Neural cell (in vitro differentiated cells): ENCODE data around the gene NEURL3. TPM values are rescaled to one million over a fixed set of nuclear protein-coding genes. Genes with fewer than 3 reads are reported as not detected.

Source experiments
- H2AFZ ChIP-seq: fragments of 200-600, 300-800 bp; sonication (generic), shearing (Covaris generic); 2 replicates; pipeline ENCODE4 v1.6.0; 2014; ENCODE audit warnings: low read depth, mild to moderate bottlenecking, antibody characterized with exemption, low read length, moderate library complexity
- H3F3A ChIP-seq: fragments of 200-600 bp; shearing (Covaris generic); 2 replicates; pipeline ENCODE4 v1.6.1; 2016; ENCODE audit warnings: mild to moderate bottlenecking, moderate library complexity, mixed read lengths, antibody characterized with exemption, low read length; ENCODE audit not compliant: insufficient read depth, poor library complexity, severe bottlenecking
- H3K27ac ChIP-seq: fragments of 200-600, 300-800 bp; sonication (generic), shearing (Covaris generic); 2 replicates; pipeline ENCODE4 v1.5.1; 2014; ENCODE audit warnings: mild to moderate bottlenecking, low read length, moderate library complexity
- H3K27me3 ChIP-seq: fragments of 300-800, 200-600 bp; sonication (generic), shearing (Covaris generic); 2 replicates; pipeline ENCODE4 v1.6.0; 2014; ENCODE audit warnings: mild to moderate bottlenecking, low read depth, low read length, moderate library complexity; ENCODE audit not compliant: insufficient read depth
- H3K36me3 ChIP-seq: fragments of 300-800, 200-600 bp; sonication (generic), shearing (Covaris generic); 2 replicates; pipeline ENCODE4 v1.5.1; 2014; ENCODE audit warnings: mild to moderate bottlenecking, antibody characterized with exemption, low read length, moderate library complexity; ENCODE audit not compliant: insufficient read depth
- H3K4me2 ChIP-seq: fragments of 300-800, 200-600 bp; sonication (generic), shearing (Covaris generic); 2 replicates; pipeline ENCODE4 v1.6.0; 2014; ENCODE audit warnings: mild to moderate bottlenecking, low read length
- H3K4me3 ChIP-seq: fragments of 300-800, 200-600 bp; sonication (generic), shearing (Covaris generic); 2 replicates; pipeline ENCODE4 v1.5.1; 2014; ENCODE audit warnings: mild to moderate bottlenecking, low read length, moderate library complexity
- H3K79me2 ChIP-seq: fragments of 200-600 bp; shearing (Covaris generic); replicated peaks from 2 replicates; pipeline ENCODE4 v1.6.0; 2014; ENCODE audit warnings: mild to moderate bottlenecking, low read length, moderate library complexity; ENCODE audit not compliant: insufficient read depth
- H3K9ac ChIP-seq: fragments of 300-800, 200-600 bp; sonication (generic), shearing (Covaris generic); 2 replicates; pipeline ENCODE4 v1.6.1; 2016; ENCODE audit warnings: mild to moderate bottlenecking, low read length, mixed read lengths
- H3K9me2 ChIP-seq: fragments of 200-600 bp; shearing (Covaris generic); 2 replicates; pipeline ENCODE4 v1.6.1; 2016; ENCODE audit warnings: mild to moderate bottlenecking, low read length, mixed read lengths; ENCODE audit not compliant: insufficient read depth
- H3K9me3 ChIP-seq: fragments of 200-600, 300-800 bp; sonication (generic), shearing (Covaris generic); 2 replicates; pipeline ENCODE4 v1.6.1; 2016; ENCODE audit warnings: mild to moderate bottlenecking, mixed run types, low read length, moderate library complexity, mixed read lengths
- H4K20me1 ChIP-seq: fragments of 200-600 bp; shearing (Covaris generic); 2 replicates; pipeline ENCODE4 v1.6.1; 2016; ENCODE audit warnings: mild to moderate bottlenecking, mixed run types; ENCODE audit not compliant: insufficient read depth
- CTCF ChIP-seq: fragments of 450-650 bp; IDR thresholded peaks from 2 replicates; pipeline ENCODE4 v1.5.1; 2014; ENCODE audit warnings: antibody characterized with exemption, mild to moderate bottlenecking, moderate library complexity; ENCODE audit not compliant: poor library complexity, severe bottlenecking
- EP300 ChIP-seq: fragments of 450-650 bp; conservative IDR thresholded peaks from 2 replicates; pipeline ENCODE4 v1.6.1; 2014; ENCODE audit warnings: antibody characterized with exemption, mild to moderate bottlenecking, moderate library complexity; ENCODE audit not compliant: poor library complexity, severe bottlenecking
- EZH2 ChIP-seq: fragments of 200-600, 300-800 bp; shearing (Covaris generic), sonication (generic); IDR thresholded peaks from 2 replicates; pipeline ENCODE4 v1.6.1; 2014; ENCODE audit warnings: antibody characterized with exemption, low read length, borderline replicate concordance, mild to moderate bottlenecking; ENCODE audit not compliant: insufficient read depth, poor library complexity, severe bottlenecking
- MXI1 ChIP-seq: fragments of 450-650 bp; conservative IDR thresholded peaks from 2 replicates; pipeline ENCODE4 v1.6.1; 2014; ENCODE audit warnings: antibody characterized with exemption, mild to moderate bottlenecking; ENCODE audit not compliant: poor library complexity, severe bottlenecking
- POLR2AphosphoS5 ChIP-seq: IDR thresholded peaks from 2 replicates; pipeline ENCODE4 v1.6.1; 2012
- RAD21 ChIP-seq: fragments of 450-650 bp; conservative IDR thresholded peaks from 2 replicates; pipeline ENCODE4 v1.6.1; 2014; ENCODE audit warnings: antibody characterized with exemption, mild to moderate bottlenecking, moderate library complexity
- SMC3 ChIP-seq: fragments of 450-650 bp; conservative IDR thresholded peaks from 2 replicates; pipeline ENCODE4 v1.6.1; 2014; ENCODE audit warnings: antibody characterized with exemption, mild to moderate bottlenecking, moderate library complexity; ENCODE audit not compliant: poor library complexity
- TAF1 ChIP-seq: IDR thresholded peaks from 2 replicates; pipeline ENCODE4 v1.6.1; 2012; ENCODE audit warnings: low read depth
- polyA plus RNA-seq: library from polyadenylated mRNA; depleted of rRNA; stranded (reverse); fragments of >200 nt; gene quantifications from 2 replicates; pipeline ENCODE4 v1.2.3, GENCODE V29; 2014
- TF ChIP-seq, protein P1 (sequence below): IDR thresholded peaks from 2 replicates; pipeline ENCODE4 v1.6.1; 2012; ENCODE audit warnings: borderline replicate concordance

NEURL3 gene
- polyA plus RNA-seq, 1 donor from 2014 or later, result not detected

DNA sequence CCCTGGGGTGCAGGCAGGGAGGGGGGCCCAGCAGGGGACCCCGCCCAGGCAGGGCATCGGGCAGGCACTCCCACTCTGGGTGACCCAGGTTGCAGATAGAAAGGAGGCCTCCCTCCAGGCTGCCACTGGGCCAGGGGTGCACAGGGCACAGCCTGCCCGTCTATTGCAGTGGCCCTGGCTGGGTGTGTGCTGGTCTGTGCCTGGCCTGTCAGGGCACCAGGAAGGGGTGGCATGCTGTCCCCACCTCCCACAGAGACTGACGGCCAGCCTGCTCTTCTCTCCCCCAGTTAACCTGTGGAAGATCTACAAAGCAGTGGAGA lies 44.3 kb upstream of the NEURL3 start:
- no peak overlapping the region for H3K4me3 ChIP-seq
- no peak overlapping the region for H2AFZ ChIP-seq
- no peak overlapping the region for H3K9ac ChIP-seq
- no peak overlapping the region for H3K27ac ChIP-seq
- H4K20me1 ChIP-seq, result no peaks in the 10 kb centered on the region
- H3K9me3 ChIP-seq, result no peaks in the 10 kb centered on the region
- H3K4me2 ChIP-seq, result no peak overlapping the region
- no peaks in the 10 kb centered on the region for H3K27me3 ChIP-seq
- no peaks in the 10 kb centered on the region for H3K36me3 ChIP-seq
- no peaks in the 10 kb centered on the region for H3K9me2 ChIP-seq
- TF ChIP-seq, protein P1, sequence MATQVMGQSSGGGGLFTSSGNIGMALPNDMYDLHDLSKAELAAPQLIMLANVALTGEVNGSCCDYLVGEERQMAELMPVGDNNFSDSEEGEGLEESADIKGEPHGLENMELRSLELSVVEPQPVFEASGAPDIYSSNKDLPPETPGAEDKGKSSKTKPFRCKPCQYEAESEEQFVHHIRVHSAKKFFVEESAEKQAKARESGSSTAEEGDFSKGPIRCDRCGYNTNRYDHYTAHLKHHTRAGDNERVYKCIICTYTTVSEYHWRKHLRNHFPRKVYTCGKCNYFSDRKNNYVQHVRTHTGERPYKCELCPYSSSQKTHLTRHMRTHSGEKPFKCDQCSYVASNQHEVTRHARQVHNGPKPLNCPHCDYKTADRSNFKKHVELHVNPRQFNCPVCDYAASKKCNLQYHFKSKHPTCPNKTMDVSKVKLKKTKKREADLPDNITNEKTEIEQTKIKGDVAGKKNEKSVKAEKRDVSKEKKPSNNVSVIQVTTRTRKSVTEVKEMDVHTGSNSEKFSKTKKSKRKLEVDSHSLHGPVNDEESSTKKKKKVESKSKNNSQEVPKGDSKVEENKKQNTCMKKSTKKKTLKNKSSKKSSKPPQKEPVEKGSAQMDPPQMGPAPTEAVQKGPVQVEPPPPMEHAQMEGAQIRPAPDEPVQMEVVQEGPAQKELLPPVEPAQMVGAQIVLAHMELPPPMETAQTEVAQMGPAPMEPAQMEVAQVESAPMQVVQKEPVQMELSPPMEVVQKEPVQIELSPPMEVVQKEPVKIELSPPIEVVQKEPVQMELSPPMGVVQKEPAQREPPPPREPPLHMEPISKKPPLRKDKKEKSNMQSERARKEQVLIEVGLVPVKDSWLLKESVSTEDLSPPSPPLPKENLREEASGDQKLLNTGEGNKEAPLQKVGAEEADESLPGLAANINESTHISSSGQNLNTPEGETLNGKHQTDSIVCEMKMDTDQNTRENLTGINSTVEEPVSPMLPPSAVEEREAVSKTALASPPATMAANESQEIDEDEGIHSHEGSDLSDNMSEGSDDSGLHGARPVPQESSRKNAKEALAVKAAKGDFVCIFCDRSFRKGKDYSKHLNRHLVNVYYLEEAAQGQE, result no peak
- no peak for TF ChIP-seq CTCF
- no peak for TF ChIP-seq EP300
- no peak for TF ChIP-seq EZH2
- no peak for TF ChIP-seq TAF1
- TF ChIP-seq RAD21, result no peak
- no peak for TF ChIP-seq POLR2AphosphoS5
- no peak for TF ChIP-seq SMC3
- no peak for TF ChIP-seq MXI1
- H3F3A ChIP-seq, result no peaks in the 10 kb centered on the region
- no peaks in the 10 kb centered on the region for H3K79me2 ChIP-seq

DNA sequence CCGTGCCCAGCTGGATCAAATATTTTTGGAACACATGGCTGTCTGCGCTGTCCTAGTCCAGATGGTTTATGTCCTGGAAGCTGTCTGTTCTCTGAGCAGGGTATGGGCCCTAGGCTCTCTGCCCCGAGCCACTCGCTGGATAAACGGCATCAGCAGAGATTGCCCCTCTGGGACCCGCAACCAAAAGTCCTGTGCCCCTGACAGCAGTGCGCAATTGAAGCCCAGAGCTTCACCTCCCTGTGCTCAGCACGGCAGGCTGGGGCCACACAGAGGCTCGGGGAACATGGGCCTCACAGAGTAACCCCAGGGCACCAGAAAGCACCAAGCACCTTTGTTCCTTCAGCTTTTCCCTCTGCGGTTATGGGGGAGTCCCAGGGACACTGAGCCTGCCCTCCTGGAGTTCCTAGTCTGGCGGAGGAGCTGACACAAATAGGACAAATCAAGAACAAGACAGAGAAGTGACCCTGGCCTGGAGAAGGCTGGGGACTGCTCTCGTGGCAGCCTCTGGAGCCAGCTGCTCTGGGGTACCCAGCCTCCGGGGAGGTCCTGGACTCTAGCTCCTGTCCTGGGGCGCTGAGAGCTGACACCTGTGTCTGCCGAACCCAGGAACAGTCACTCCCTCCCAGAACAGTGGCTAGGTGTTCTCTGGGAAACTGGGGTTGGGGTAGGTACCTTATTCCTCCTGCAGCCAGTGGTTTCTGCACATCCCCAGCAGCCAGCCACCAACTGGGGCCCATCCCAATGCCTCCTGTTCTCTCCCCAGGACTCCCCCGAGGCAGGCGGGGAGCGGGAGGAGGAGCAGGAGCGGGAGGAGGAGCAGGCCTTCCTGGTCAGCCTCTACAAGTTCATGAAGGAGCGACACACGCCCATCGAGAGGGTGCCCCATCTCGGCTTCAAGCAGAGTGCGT lies 43.7 kb upstream of the NEURL3 start:
- Histone ChIP-seq H3K4me2 (no peak overlapping the region), H3K9ac (no peak overlapping the region), H4K20me1 (no peaks in the 10 kb centered on the region), H3K27me3 (no peaks in the 10 kb centered on the region), H3K9me3 (no peaks in the 10 kb centered on the region), H2AFZ (no peak overlapping the region), H3K9me2 (no peaks in the 10 kb centered on the region), H3K4me3 (no peak overlapping the region), H3F3A (no peaks in the 10 kb centered on the region), H3K79me2 (no peaks in the 10 kb centered on the region), H3K27ac (no peak overlapping the region), H3K36me3 (no peaks in the 10 kb centered on the region)
- TF ChIP-seq SMC3, result no peak
- no peak for TF ChIP-seq TAF1
- TF ChIP-seq, protein P1, result no peak
- TF ChIP-seq POLR2AphosphoS5, result no peak
- no peak for TF ChIP-seq EZH2
- no peak for TF ChIP-seq CTCF
- no peak for TF ChIP-seq RAD21
- TF ChIP-seq EP300, result no peak
- no peak for TF ChIP-seq MXI1
